PFSK-1 (cell line): ENCODE data around the gene USP17L24.
"Not testable (repeated sequence)": the region's sequence is repeated elsewhere in the genome, so short reads cannot be mapped to it uniquely, and the experiment has no call there.

Experiments
- FOXP2 ChIP-seq: optimal IDR thresholded peaks from 2 replicates; pipeline ENCODE3; 2011; ENCODE audit warnings: borderline replicate concordance, control low read depth, inconsistent platforms; ENCODE audit not compliant: insufficient read depth; ENCODE audit errors: extremely low read length, extremely low read depth
- POLR2AphosphoS5 ChIP-seq: IDR thresholded peaks from 2 replicates; pipeline ENCODE4 v1.6.1; 2012; ENCODE audit warnings: low read depth, mild to moderate bottlenecking, control low read depth, low read length, moderate library complexity
- SIN3A ChIP-seq: IDR thresholded peaks from 2 replicates; pipeline ENCODE4 v1.6.1; 2012; ENCODE audit warnings: mild to moderate bottlenecking, low read length, moderate library complexity, borderline replicate concordance; ENCODE audit not compliant: insufficient read depth
- TF ChIP-seq, protein P1 (sequence below), 2 experiments: IDR thresholded peaks; 2 replicates each; pipeline versions ENCODE4 v1.6.1 to v1.8.0; 2011 to 2012; ENCODE audit warnings: low read depth in 2 of 2, low read length in 2 of 2, control low read depth in 1 of 2, inconsistent platforms in 1 of 2, mild to moderate bottlenecking in 1 of 2, moderate library complexity in 1 of 2; ENCODE audit not compliant: insufficient read depth in 1 of 2

Gene USP17L24

DNA sequence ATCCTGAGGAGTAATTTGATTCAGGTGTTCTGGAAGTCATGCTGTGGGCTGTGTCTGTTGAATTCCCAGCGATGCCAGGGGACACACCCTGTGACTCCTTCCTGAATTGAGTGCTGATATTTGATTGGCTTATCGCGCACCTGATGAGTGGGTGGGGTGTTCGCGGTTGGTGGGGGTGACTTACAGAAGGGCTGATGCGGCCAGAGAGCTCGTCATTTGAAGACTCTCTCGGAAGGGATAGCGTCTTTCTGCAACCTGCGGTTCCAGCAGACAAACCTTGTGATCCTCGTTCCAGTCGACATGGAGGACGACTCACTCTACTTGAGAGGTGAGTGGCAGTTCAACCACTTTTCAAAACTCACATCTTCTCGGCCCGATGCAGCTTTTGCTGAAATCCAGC, 28.4 kb downstream of the USP17L24 start, which contains the start of gene USP17L29:
Gene USP17L29 (plus strand): TSS at position 301 of the 400 bp plus-strand sequence. CDS start 0 bp downstream, at position 301.
- TF ChIP-seq SIN3A, FOXP2, POLR2AphosphoS5: not testable (repeated sequence)

DNA sequence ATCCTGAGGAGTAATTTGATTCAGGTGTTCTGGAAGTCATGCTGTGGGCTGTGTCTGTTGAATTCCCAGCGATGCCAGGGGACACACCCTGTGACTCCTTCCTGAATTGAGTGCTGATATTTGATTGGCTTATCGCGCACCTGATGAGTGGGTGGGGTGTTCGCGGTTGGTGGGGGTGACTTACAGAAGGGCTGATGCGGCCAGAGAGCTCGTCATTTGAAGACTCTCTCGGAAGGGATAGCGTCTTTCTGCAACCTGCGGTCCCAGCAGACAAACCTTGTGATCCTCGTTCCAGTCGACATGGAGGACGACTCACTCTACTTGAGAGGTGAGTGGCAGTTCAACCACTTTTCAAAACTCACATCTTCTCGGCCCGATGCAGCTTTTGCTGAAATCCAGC, 37.9 kb downstream of the USP17L24 start, which contains the start of gene USP17L30:
Gene USP17L30 (plus strand): TSS at position 301 of the 400 bp plus-strand sequence. CDS start 0 bp downstream, at position 301.
- TF ChIP-seq, protein P1, sequence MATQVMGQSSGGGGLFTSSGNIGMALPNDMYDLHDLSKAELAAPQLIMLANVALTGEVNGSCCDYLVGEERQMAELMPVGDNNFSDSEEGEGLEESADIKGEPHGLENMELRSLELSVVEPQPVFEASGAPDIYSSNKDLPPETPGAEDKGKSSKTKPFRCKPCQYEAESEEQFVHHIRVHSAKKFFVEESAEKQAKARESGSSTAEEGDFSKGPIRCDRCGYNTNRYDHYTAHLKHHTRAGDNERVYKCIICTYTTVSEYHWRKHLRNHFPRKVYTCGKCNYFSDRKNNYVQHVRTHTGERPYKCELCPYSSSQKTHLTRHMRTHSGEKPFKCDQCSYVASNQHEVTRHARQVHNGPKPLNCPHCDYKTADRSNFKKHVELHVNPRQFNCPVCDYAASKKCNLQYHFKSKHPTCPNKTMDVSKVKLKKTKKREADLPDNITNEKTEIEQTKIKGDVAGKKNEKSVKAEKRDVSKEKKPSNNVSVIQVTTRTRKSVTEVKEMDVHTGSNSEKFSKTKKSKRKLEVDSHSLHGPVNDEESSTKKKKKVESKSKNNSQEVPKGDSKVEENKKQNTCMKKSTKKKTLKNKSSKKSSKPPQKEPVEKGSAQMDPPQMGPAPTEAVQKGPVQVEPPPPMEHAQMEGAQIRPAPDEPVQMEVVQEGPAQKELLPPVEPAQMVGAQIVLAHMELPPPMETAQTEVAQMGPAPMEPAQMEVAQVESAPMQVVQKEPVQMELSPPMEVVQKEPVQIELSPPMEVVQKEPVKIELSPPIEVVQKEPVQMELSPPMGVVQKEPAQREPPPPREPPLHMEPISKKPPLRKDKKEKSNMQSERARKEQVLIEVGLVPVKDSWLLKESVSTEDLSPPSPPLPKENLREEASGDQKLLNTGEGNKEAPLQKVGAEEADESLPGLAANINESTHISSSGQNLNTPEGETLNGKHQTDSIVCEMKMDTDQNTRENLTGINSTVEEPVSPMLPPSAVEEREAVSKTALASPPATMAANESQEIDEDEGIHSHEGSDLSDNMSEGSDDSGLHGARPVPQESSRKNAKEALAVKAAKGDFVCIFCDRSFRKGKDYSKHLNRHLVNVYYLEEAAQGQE (IDR thresholded peaks at IDR 0.05; ENCODE audit: insufficient read depth in 1 of 2, low read depth in 2 of 2, low read length in 2 of 2): not testable (repeated sequence)
- TF ChIP-seq POLR2AphosphoS5, FOXP2: not testable (repeated sequence)
